Spleen (tissue), 7 donors: ENCODE results near the gene ERN2.

Experiments
- CTCF ChIP-seq, 11 experiments: fragments of 200-600 bp in 7 of 11; fragments of 450-650 bp in 4 of 11; sonication (generic) in 4 of 11; IDR thresholded peaks in 8 of 11; conservative IDR thresholded peaks in 3 of 11; 1 replicate in 7 of 11; 2 replicates in 4 of 11; pipeline versions ENCODE4 v1.4.0 to v1.8.0; 2016 to 2021; ENCODE audit warnings: antibody characterized with exemption in 11 of 11, inconsistent platforms in 4 of 11, mild to moderate bottlenecking in 1 of 11
- POLR2A ChIP-seq, 3 donors: fragments of 450-650 bp; IDR thresholded peaks; one replicate each; pipeline ENCODE4 v1.5.1; 2017; ENCODE audit warnings: antibody characterized with exemption in 3 of 3, mild to moderate bottlenecking in 1 of 3
- POLR2AphosphoS5 ChIP-seq, 3 donors: sonication (generic); formaldehyde crosslinking; IDR thresholded peaks; one replicate each; pipeline ENCODE4 v1.5.1; 2017; ENCODE audit warnings: antibody characterized with exemption in 3 of 3
- donor health status: DM: no; HTN: no; CAD: no; lungs with moderate emphysema.
- donor health status: DM: no; HTN: no; CAD: no.
- donor health status: DM: no; HTN: no; CAD: no.

GRCh38 chr16:23679274-23679985 is 33.6 kb downstream of the ERN2 start:
- no peak for TF ChIP-seq CTCF (IDR thresholded peaks at IDR 0.05 in 8 of 11, conservative IDR thresholded peaks at IDR 0.05 in 3 of 11)
- TF ChIP-seq POLR2AphosphoS5 (IDR thresholded peaks at IDR 0.05), result no peak
- TF ChIP-seq POLR2A (IDR thresholded peaks at IDR 0.05), result no peak
